Endometrial microvascular endothelial cells (primary cell): ENCODE data around the gene ZFP69B. TPM values are rescaled to one million over a fixed set of nuclear protein-coding genes. Genes with fewer than 3 reads are reported as not detected.
"Not testable (repeated sequence)": the region's sequence is repeated elsewhere in the genome, so short reads cannot be mapped to it uniquely, and the experiment has no call there.

Experiments
- in situ Hi-C: cut with HindIII; loops from 2 replicates; pipeline ENCODE4 v1.10.0; 2017; ENCODE audit warnings: low sequenced_read_pairs, low pct_unique_long_range_greater_than_20kb; ENCODE audit errors: inconsistent ontology term
- total RNA-seq: library from RNA; depleted of rRNA; stranded (reverse); fragments of >200 nt; gene quantifications from one replicate; pipeline ENCODE4 v1.2.3, GENCODE V29; 2015; ENCODE audit errors: inconsistent ontology term

Gene ZFP69B
- total RNA-seq, 1 donor from 2014 or later: 1.8 TPM

DNA sequence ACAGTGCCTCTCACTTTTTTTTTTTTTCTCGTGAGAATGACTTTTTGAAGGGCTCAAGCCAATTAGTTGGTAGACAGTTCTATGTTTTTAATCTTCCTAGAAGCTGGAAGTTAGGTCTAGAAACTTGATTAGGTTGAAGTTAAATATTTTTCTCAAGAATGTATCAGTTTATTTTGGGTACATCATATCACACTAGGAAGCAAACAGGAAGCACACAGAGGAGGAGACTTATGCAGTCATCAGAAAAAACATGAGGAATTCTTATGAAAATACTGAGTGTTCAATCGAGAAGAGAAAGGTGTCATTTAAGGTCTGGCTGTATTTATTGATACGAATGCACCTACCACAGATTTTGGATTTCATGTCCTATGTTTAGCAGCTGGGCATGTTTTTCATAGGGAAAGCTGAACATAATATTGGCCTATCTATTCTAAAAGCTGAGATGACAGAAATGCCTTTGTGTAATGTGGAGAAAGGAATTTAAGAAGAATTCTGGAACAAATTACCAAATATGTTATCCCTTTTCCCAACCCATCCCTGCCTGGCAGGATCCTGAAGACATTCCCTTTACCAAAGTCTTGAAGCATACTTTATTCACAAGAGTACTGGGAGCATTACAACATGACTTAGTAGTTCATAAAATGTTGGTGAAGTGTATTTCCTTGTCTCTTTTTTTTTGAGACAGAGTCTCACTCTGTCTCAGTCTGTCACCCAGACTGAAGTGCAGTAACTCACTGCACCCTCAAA is 17.5 kb upstream of the ZFP69B start:
- in situ Hi-C loops: no loop called here

GRCh38 chr1:40435471-40435870 is 14.8 kb upstream of the ZFP69B start:
- in situ Hi-C loops: no loop called here

- in situ Hi-C loops: no loop called here
Observed at GRCh38 chr1:40435876-40436275, 14.4 kb upstream of the ZFP69B start.

- in situ Hi-C loops: no loop called here
Observed at GRCh38 chr1:40438391-40439015, 11.8 kb upstream of the ZFP69B start.

DNA sequence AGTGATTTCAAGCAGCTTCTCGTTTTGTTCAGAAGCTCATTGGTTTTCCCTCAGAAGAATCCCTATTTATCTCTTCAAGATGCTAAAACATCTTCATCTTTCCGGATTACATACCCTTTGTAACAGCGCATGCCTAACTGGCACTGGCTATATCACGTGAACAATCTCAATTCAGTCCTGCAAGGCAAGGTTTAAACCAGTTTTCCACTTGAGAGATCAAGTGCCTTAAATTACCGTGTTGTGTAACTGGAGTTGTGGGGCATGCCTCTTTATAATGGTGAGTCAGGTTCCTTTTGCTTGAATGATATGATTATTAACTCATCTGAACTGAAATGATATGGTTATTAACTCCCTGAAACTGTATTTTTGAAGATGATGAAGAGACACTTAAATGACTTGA is 11.0 kb upstream of the ZFP69B start:
- in situ Hi-C loops: no loop called here

DNA sequence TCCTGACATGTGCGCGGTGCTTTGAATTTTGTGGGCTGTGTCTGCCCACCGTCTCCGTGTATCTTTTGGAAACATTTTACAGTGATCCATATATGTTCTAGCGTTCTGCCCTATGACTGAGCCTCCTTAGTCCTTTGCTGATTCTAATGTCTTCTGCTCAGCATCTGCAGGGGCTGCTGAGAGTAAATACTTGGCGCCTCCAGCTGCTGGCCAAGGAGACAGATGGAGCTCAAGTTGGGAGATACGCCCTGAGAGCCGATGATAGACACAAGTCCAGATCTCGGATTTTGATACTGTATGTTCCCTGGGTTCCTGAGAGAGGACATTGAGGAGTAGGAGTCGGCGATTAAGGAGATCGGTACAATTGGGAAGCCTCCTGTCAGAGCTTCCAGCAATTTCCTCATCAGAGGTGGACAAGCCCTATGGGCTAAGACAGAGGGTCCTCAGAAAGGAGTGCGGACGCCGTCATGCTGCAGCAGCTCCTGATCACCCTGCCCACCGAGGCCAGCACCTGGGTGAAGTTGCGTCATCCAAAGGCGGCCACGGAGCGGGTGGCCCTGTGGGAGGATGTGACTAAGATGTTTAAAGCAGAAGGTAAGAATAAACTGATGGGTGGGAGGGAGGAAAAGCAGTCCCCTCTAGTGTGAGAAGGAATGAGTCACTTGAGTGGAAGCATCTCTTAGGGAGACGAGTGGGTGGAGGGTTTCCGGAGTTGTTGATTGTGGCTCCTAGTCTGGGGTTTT is 390 bp downstream of the ZFP69B start:
- in situ Hi-C loops: no loop called here

- in situ Hi-C loops: no loop called here
Observed at GRCh38 chr1:40451238-40451585, 936 bp downstream of the ZFP69B start.

DNA sequence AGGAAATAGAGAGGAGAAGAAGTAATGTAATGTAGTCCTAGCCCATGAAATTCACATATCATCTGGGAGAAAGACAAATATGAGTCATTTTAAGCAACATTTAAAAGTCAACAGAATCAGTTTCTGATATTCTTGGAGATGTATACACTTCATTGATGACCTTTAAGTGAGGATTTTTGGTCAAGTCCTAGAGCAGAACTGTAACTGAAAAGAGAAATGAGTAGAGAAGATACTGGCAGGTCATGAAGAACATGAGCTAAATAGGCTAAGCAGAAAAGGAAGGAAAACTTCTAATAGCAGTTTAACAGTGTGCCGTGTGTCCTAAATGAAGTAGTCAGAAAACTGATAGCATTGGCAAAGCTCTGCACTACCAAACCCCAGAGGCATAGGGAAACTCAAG is 4.6 kb downstream of the ZFP69B start:
- in situ Hi-C loops: no loop called here

GRCh38 chr1:40462956-40463590 is 12.8 kb downstream of the ZFP69B start:
- in situ Hi-C loops: no loop called here

DNA sequence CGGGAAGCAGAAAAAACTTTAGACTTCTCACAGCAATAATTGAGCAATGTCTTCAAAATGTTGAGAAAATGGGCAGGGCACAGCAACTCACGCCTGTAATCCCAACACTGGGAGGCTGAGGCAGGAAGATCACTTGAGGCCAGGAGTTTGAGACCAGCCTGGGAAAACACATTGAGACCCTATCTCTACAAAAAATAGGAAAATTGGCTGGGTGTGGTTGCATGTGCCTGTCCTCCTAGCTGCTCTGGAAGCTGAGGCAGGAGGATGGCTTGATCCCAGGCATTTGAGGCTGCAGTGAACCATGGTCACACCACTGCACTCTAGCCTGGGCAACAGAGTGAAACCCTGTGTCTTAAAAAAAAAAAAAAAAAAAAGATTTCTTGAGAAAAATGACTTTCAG is 19.1 kb downstream of the ZFP69B start:
- in situ Hi-C loops: no loop called here

DNA sequence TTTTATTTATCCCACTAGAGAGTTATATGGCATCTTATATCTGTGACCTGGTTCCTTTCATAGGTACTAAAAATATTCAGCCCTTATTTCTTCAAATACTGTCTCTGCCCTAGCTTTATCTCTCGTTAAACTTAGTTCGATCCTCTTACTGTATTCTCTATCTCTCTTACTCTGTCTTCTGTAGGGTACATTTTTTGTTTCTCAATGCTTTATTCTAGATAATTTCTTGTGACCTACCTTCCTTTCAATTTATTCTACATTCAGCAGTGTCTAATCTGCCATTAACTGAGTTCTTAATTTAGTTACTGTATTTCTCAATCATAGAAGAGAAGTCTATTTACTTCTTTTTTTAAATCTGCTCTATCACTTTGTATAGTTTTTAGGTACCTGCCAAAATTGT is 25.0 kb downstream of the ZFP69B start:
- in situ Hi-C loops: no loop called here

- in situ Hi-C loops: no loop called here
Observed at GRCh38 chr1:40476924-40477677, 26.8 kb downstream of the ZFP69B start, which contains the start of gene ZFP69. Gene ZFP69 (plus strand): TSS chr1:40477290. CDS start chr1:40479362, 2,072 bp downstream.

- in situ Hi-C loops: no loop called here
Observed at GRCh38 chr1:40477678-40478053, 27.4 kb downstream of the ZFP69B start.

- in situ Hi-C loops: no loop called here
Observed at GRCh38 chr1:40478276-40478675, 28.0 kb downstream of the ZFP69B start.

- in situ Hi-C loops: no loop called here
Observed at GRCh38 chr1:40479156-40479555, 28.9 kb downstream of the ZFP69B start.

DNA sequence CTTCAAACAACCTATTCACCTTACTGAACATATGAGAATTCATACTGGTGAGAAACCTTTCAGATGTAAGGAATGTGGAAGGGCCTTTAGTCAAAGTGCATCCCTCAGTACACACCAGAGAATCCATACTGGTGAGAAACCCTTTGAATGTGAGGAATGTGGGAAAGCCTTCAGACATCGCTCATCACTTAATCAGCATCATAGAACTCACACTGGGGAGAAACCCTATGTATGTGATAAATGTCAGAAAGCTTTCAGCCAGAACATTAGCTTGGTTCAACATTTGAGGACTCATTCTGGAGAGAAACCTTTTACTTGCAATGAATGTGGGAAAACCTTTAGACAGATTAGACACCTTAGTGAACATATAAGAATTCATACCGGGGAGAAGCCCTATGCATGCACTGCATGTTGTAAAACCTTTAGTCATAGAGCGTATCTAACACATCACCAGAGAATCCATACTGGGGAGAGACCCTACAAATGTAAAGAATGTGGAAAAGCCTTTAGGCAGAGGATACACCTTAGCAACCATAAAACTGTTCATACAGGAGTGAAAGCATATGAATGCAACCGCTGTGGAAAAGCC is 45.1 kb downstream of the ZFP69B start:
- in situ Hi-C loops: no loop called here

DNA sequence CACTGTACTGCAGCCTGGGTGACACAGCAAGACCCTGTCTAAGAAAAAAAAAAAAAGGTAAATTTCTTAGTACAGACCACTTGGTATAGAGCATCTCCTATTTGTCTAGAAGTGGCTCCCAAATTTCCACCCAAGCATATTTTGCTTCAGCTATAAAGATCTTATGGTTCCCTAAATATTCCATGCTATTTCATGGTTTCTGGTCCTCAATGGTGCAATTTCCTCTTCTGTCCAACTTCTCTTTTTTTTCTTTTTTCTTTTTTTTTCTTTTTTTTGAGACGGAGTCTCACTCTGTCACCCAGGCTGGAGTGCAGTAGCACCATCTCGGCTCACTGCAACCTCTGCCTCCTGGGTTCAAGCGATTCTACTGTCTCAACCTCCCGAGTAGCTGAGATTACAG is 52.4 kb downstream of the ZFP69B start:
- in situ Hi-C loops: not testable (repeated sequence)

- in situ Hi-C loops: no loop called here
Observed at GRCh38 chr1:40507973-40508372, 57.7 kb downstream of the ZFP69B start.
